WTC11 (cell line): Measurements from ENCODE around the gene CTNNA3. TPM values are rescaled to one million over a fixed set of nuclear protein-coding genes. Genes with fewer than 3 reads are reported as not detected.
A peak's percentile ranks its signal among the peaks of the same experiment; 100 is the strongest.

Experiments
- ATAC-seq: fragments of 200-7000 bp; cut with Tn5 transposase; 2 replicates; pipeline ENCODE4 v1.10.0; 2021; ENCODE audit warnings: mild to moderate bottlenecking, moderate library complexity
- CTCF ChIA-PET: fragments of 300-600 bp; sonication (Branson Sonifier 250); formaldehyde crosslinking; loops from one replicate; lab custom pipeline; 2021; ENCODE audit warnings: antibody characterized with exemption; lab: Charles Lee
- POLR2A ChIA-PET: fragments of 350-600 bp; sonication (Branson Sonifier 250); formaldehyde crosslinking; loops from one replicate; lab custom pipeline; 2021; ENCODE audit warnings: antibody characterized with exemption; lab: Charles Lee
- DNase-seq: peaks from one replicate; pipeline ENCODE4 v3.0.0; 2021; ENCODE audit warnings: low spot score
- H3K27ac Mint-ChIP-seq: 2 replicates; pipeline ENCODE4 v1.8.0; 2021; ENCODE audit warnings: mixed read lengths
- H3K27me3 Mint-ChIP-seq: 2 replicates; pipeline ENCODE4 v1.8.0; 2021; ENCODE audit warnings: low read depth, mild to moderate bottlenecking, moderate library complexity, mixed read lengths
- H3K36me3 Mint-ChIP-seq: 2 replicates; pipeline ENCODE4 v1.8.0; 2021; ENCODE audit warnings: mixed read lengths
- H3K4me1 Mint-ChIP-seq: 2 replicates; pipeline ENCODE4 v1.8.0; 2022; ENCODE audit warnings: mixed read lengths
- H3K4me3 Mint-ChIP-seq: 2 replicates; pipeline ENCODE4 v1.8.0; 2021; ENCODE audit warnings: mild to moderate bottlenecking, moderate library complexity, mixed read lengths
- H3K9me3 Mint-ChIP-seq: 2 replicates; pipeline ENCODE4 v1.8.0; 2021; ENCODE audit warnings: mixed read lengths
- EMX1 ChIP-seq: fragments of 250-450 bp; sonication (Bioruptor Pico); IDR thresholded peaks from 2 replicates; pipeline ENCODE4 v1.8.0; 2021; ENCODE audit warnings: mild to moderate bottlenecking
- FOXP1 ChIP-seq: sonication (generic); formaldehyde crosslinking; IDR thresholded peaks from 2 replicates; pipeline ENCODE4 v1.8.0; 2022; ENCODE audit warnings: missing genetic modification reagents, mild to moderate bottlenecking, moderate library complexity, borderline replicate concordance
- IRF1 ChIP-seq: sonication (generic); formaldehyde crosslinking; IDR thresholded peaks from 2 replicates; pipeline ENCODE4 v1.8.0; 2023; ENCODE audit warnings: missing genetic modification reagents
- JUN ChIP-seq: sonication (generic); formaldehyde crosslinking; IDR thresholded peaks from 2 replicates; pipeline ENCODE4 v1.8.0; 2023; ENCODE audit warnings: mild to moderate bottlenecking, missing genetic modification reagents
- NR1H2 ChIP-seq: sonication (generic); formaldehyde crosslinking; IDR thresholded peaks from 2 replicates; pipeline ENCODE4 v1.9.0; 2021; ENCODE audit warnings: mild to moderate bottlenecking, moderate library complexity, missing genetic modification reagents
- RELA ChIP-seq: sonication (generic); formaldehyde crosslinking; IDR thresholded peaks from 2 replicates; pipeline ENCODE4 v1.8.1; 2022; ENCODE audit warnings: missing genetic modification reagents, mild to moderate bottlenecking, borderline replicate concordance
- TCF7 ChIP-seq: sonication (generic); formaldehyde crosslinking; IDR thresholded peaks from 2 replicates; pipeline ENCODE4 v1.8.0; 2022; ENCODE audit warnings: mild to moderate bottlenecking, low read depth, missing genetic modification reagents, moderate library complexity
- TEAD1 ChIP-seq: sonication (generic); formaldehyde crosslinking; IDR thresholded peaks from 2 replicates; pipeline ENCODE4 v1.8.0; 2022; ENCODE audit warnings: mild to moderate bottlenecking, missing genetic modification reagents
- USF1 ChIP-seq: sonication (generic); formaldehyde crosslinking; IDR thresholded peaks from 2 replicates; pipeline ENCODE4 v1.8.0; 2022; ENCODE audit warnings: mild to moderate bottlenecking, missing genetic modification reagents
- ZNF416 ChIP-seq: fragments of 250-450 bp; sonication (Bioruptor Pico); IDR thresholded peaks from 2 replicates; pipeline ENCODE4 v1.9.0; 2021; ENCODE audit warnings: mild to moderate bottlenecking, inconsistent platforms
- ZNF532 ChIP-seq: fragments of 250-450 bp; sonication (Bioruptor Pico); IDR thresholded peaks from 2 replicates; pipeline ENCODE4 v1.9.0; 2021; ENCODE audit warnings: mild to moderate bottlenecking, borderline replicate concordance
- ZSCAN18 ChIP-seq: fragments of 250-450 bp; sonication (Bioruptor Pico); IDR thresholded peaks from 2 replicates; pipeline ENCODE4 v2.1.2; 2022; ENCODE audit warnings: mild to moderate bottlenecking, moderate library complexity
- total RNA-seq: library from RNA; stranded (reverse); gene quantifications from 3 replicates; pipeline ENCODE4 v1.2.3, GENCODE V29; 2021

Gene CTNNA3
- total RNA-seq, 1 experiment from 2014 or later: 6.1 TPM

GRCh38 chr10:66827353-66827752 lies 868.6 kb downstream of the CTNNA3 start:
- no peaks in the 10 kb centered on the region for H3K36me3 Mint-ChIP-seq
- H3K4me3 Mint-ChIP-seq: no peak overlapping the region
- TF ChIP-seq TCF7 (CRISPR knock-in tag) (no peak), EMX1 (CRISPR knock-in tag) (no peak), ZNF532 (CRISPR knock-in tag) (no peak), FOXP1 (CRISPR knock-in tag) (no peak), ZSCAN18 (no peak), USF1 (no peak), NR1H2 (CRISPR knock-in tag) (no peak), JUN (CRISPR knock-in tag) (no peak), IRF1 (CRISPR knock-in tag) (no peak), TEAD1 (CRISPR knock-in tag) (no peak)
- ChIA-PET POLR2A (no interaction called here), CTCF (no interaction called here)
- no peaks in the 10 kb centered on the region; the same call in 1 of the 2 replicates for H3K9me3 Mint-ChIP-seq
- ATAC-seq: no peak
- no peak overlapping the region for H3K27ac Mint-ChIP-seq
- H3K27me3 Mint-ChIP-seq: peaks cover 50% of the 10 kb centered on the region
- no peak for DNase-seq
- H3K4me1 Mint-ChIP-seq: peaks cover 9% of the 10 kb centered on the region

GRCh38 chr10:66823301-66823700 lies 872.7 kb downstream of the CTNNA3 start:
- H3K27ac Mint-ChIP-seq: no peak overlapping the region
- ATAC-seq (peak; percentile 66), DNase-seq (no peak)
- H3K9me3 Mint-ChIP-seq: no peaks in the 10 kb centered on the region
- no peaks in the 10 kb centered on the region for H3K36me3 Mint-ChIP-seq
- ChIA-PET CTCF (no interaction called here), POLR2A (no interaction called here)
- H3K4me3 Mint-ChIP-seq: no peak overlapping the region
- TF ChIP-seq ZNF416 (CRISPR knock-in tag): no peak
- no peak for TF ChIP-seq RELA (CRISPR knock-in tag)
- peaks cover 17% of the 10 kb centered on the region for H3K4me1 Mint-ChIP-seq
- peaks cover 71% of the 10 kb centered on the region for H3K27me3 Mint-ChIP-seq

GRCh38 chr10:66822801-66823200 lies 873.2 kb downstream of the CTNNA3 start:
- no peaks in the 10 kb centered on the region for H3K9me3 Mint-ChIP-seq
- TF ChIP-seq ZNF532 (CRISPR knock-in tag): no peak
- H3K27me3 Mint-ChIP-seq: peaks cover 72% of the 10 kb centered on the region
- H3K27ac Mint-ChIP-seq: peak overlapping the region; percentile 55; the same call in 1 of the 2 replicates
- peak; percentile 17 for DNase-seq
- POLR2A ChIA-PET: no interaction called here
- CTCF ChIA-PET: no interaction called here
- no peaks in the 10 kb centered on the region for H3K36me3 Mint-ChIP-seq
- peak; percentile 96 for ATAC-seq
- H3K4me1 Mint-ChIP-seq: peaks cover 17% of the 10 kb centered on the region
- no peak overlapping the region for H3K4me3 Mint-ChIP-seq
